Transverse colon (tissue), 3 donors: ENCODE measurements around the gene TMEM138.

Experiments used
- EP300 ChIP-seq: sonication (generic); formaldehyde crosslinking; IDR thresholded peaks from one replicate; pipeline ENCODE4 v1.6.1; 2017; ENCODE audit warnings: antibody characterized with exemption, low read depth
- POLR2A ChIP-seq: fragments of 450-650 bp; IDR thresholded peaks from one replicate; pipeline ENCODE4 v1.6.1; 2016; ENCODE audit warnings: antibody characterized with exemption, mild to moderate bottlenecking, moderate library complexity
- TF ChIP-seq, protein P1 (sequence below), 5 experiments: fragments of 200-600 bp in 3 of 5; fragments of 450-650 bp in 2 of 5; sonication (generic) in 3 of 5; IDR thresholded peaks; 1 replicate in 2 of 5; 2 replicates in 3 of 5; pipeline ENCODE4 v1.5.1; 2016 to 2017; ENCODE audit warnings: antibody characterized with exemption in 5 of 5, inconsistent platforms in 3 of 5, mild to moderate bottlenecking in 2 of 5, moderate library complexity in 1 of 5

DNA sequence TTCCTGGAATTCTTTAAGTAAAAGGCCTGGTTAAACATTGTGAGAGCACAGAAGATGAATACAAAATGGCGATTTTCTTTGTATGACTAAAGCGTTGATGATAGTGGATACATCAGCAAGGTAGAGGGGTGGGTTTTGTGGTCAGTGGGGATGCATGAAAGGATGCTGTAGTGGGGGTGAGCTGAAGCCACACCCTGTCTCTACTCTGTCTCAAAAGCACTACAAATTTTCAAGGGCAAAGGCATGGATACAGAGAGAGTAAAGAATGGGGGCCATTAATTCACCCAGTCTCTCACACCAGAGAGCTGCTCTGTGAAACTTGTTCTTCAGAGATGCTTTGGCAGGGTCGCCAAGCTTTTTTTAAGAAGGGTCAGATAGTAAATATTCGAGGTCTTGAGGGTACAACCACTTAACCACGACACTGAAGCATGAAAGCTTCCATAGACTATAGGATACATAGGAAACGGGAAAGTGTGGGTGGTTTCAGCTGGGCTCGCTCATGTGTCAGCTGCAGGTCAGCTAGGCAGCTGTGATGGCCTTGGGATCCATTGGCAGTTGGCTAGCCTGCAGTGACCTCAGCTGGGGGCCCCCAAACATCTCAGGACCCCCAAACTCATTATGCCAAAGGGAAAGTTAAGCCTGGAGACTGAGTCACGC is 8.3 kb downstream of the TMEM138 start:
- no peak for TF ChIP-seq EP300
- TF ChIP-seq, protein P1, sequence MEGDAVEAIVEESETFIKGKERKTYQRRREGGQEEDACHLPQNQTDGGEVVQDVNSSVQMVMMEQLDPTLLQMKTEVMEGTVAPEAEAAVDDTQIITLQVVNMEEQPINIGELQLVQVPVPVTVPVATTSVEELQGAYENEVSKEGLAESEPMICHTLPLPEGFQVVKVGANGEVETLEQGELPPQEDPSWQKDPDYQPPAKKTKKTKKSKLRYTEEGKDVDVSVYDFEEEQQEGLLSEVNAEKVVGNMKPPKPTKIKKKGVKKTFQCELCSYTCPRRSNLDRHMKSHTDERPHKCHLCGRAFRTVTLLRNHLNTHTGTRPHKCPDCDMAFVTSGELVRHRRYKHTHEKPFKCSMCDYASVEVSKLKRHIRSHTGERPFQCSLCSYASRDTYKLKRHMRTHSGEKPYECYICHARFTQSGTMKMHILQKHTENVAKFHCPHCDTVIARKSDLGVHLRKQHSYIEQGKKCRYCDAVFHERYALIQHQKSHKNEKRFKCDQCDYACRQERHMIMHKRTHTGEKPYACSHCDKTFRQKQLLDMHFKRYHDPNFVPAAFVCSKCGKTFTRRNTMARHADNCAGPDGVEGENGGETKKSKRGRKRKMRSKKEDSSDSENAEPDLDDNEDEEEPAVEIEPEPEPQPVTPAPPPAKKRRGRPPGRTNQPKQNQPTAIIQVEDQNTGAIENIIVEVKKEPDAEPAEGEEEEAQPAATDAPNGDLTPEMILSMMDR (IDR thresholded peaks at IDR 0.05), result no peak
- TF ChIP-seq POLR2A, result no peak
